HCT116 (cell line): Measurements from ENCODE around the gene ACP4. TPM values are rescaled to one million over a fixed set of nuclear protein-coding genes. Genes with fewer than 3 reads are reported as not detected.

ENCODE experiments used
- ATAC-seq: fragments of 200-7000 bp; cut with Tn5 transposase; 2 replicates; pipeline ENCODE4 v1.9.1; 2020; ENCODE audit warnings: mild to moderate bottlenecking, moderate library complexity
- BruUV-seq: library from RNA; stranded (reverse); fragments of 400-500 nt; replicated peaks from 2 replicates; lab custom pipeline; 2021; lab: Mats Ljungman, UMichigan
- CTCF ChIA-PET: fragments of 300-600 bp; sonication (Branson Sonifier 250); formaldehyde crosslinking; loops from one replicate; lab custom pipeline; 2021; ENCODE audit warnings: antibody characterized with exemption; lab: Charles Lee
- POLR2A ChIA-PET: fragments of 300-600, 350-600 bp; sonication (Branson Sonifier 250); formaldehyde crosslinking; loops from one replicate; lab custom pipeline; 2021; ENCODE audit warnings: antibody characterized with exemption; lab: Charles Lee
- RAD21 ChIA-PET, 2 experiments: fragments of 300-600 bp; sonication (Branson Sonifier 250); formaldehyde crosslinking; loops; one replicate each; lab custom pipeline; 2023; ENCODE audit warnings: low total read pairs in 2 of 2; ENCODE audit not compliant: uncharacterized antibody in 2 of 2, unreplicated experiment in 2 of 2, low non-redundant PET in 1 of 2; lab: Charles Lee
- DNase-seq: peaks from one replicate; pipeline ENCODE4 v3.0.0-alpha.2; 2010; ENCODE audit warnings: low read depth, low spot score
- H2AFZ ChIP-seq: fragments of 200-600 bp; shearing (Covaris generic), sonication (generic); 2 replicates; pipeline ENCODE4 v1.6.1; 2017; ENCODE audit warnings: low read depth, mixed run types, mixed read lengths, antibody characterized with exemption, low read length; ENCODE audit not compliant: poor library complexity, severe bottlenecking
- H3K27ac ChIP-seq: 2 replicates; pipeline ENCODE4 v1.5.1; 2012; ENCODE audit warnings: low read depth, low read length
- H3K27me3 ChIP-seq: fragments of 200-600 bp; sonication (generic); 2 replicates; pipeline ENCODE4 v1.6.1; 2016; ENCODE audit warnings: mixed run types, low read length, mixed read lengths; ENCODE audit not compliant: insufficient read depth
- H3K36me3 ChIP-seq, 2 experiments: fragments of 200-500 bp in 1 of 2; fragments of 200-600 bp in 1 of 2; sonication (Bioruptor generic) in 1 of 2; sonication (generic) in 1 of 2; 2 replicates each; pipeline versions ENCODE4 v1.5.1 to v1.6.1; 2014 to 2016; ENCODE audit warnings: low read length in 2 of 2, inconsistent platforms in 1 of 2, mixed read lengths in 1 of 2, mixed run types in 1 of 2; ENCODE audit not compliant: insufficient read depth in 2 of 2, control insufficient read depth in 1 of 2
- H3K4me1 ChIP-seq, 2 experiments: fragments of 200-600 bp in 1 of 2; sonication (generic) in 1 of 2; 2 replicates each; pipeline versions ENCODE4 v1.5.1 to v1.6.1; 2012 to 2017; ENCODE audit warnings: low read length in 2 of 2, inconsistent platforms in 1 of 2, mild to moderate bottlenecking in 1 of 2, mixed read lengths in 1 of 2, mixed run types in 1 of 2, moderate library complexity in 1 of 2; ENCODE audit not compliant: insufficient read depth in 2 of 2, control insufficient read depth in 1 of 2
- H3K4me2 ChIP-seq: fragments of 200-600 bp; sonication (generic); 2 replicates; pipeline ENCODE4 v1.6.1; 2017; ENCODE audit warnings: mixed run types, low read length, mixed read lengths
- H3K4me3 ChIP-seq, 2 experiments: fragments of 200-600 bp in 1 of 2; sonication (generic) in 1 of 2; replicated peaks in 1 of 2; 2 replicates each; pipeline ENCODE4 v1.5.1; 2011 to 2016; ENCODE audit warnings: low read length in 2 of 2, control low read depth in 1 of 2, low read depth in 1 of 2, mild to moderate bottlenecking in 1 of 2, mixed read lengths in 1 of 2, mixed run types in 1 of 2
- H3K79me2 ChIP-seq: fragments of 200-600 bp; sonication (generic); 2 replicates; pipeline ENCODE4 v1.6.1; 2017; ENCODE audit warnings: mild to moderate bottlenecking, mixed run types, low read length, moderate library complexity, mixed read lengths; ENCODE audit not compliant: insufficient read depth
- H3K9ac ChIP-seq: fragments of 200-600 bp; sonication (generic); 2 replicates; pipeline ENCODE4 v1.6.1; 2016; ENCODE audit warnings: low read length, mixed read lengths
- H3K9me2 ChIP-seq: fragments of 200-600 bp; sonication (generic), shearing (Covaris generic); 2 replicates; pipeline ENCODE4 v1.6.1; 2017; ENCODE audit warnings: mixed run types, mild to moderate bottlenecking, moderate library complexity; ENCODE audit not compliant: insufficient read depth
- H3K9me3 ChIP-seq, 2 experiments: fragments of 200-500 bp in 1 of 2; fragments of 200-600 bp in 1 of 2; sonication (Bioruptor generic) in 1 of 2; sonication (generic) in 1 of 2; 2 replicates each; pipeline ENCODE4 v1.6.1; 2014 to 2017; ENCODE audit warnings: low read length in 2 of 2, mixed read lengths in 2 of 2, inconsistent platforms in 1 of 2, low read depth in 1 of 2, mild to moderate bottlenecking in 1 of 2, mixed run types in 1 of 2, moderate library complexity in 1 of 2; ENCODE audit not compliant: control insufficient read depth in 1 of 2, insufficient read depth in 1 of 2
- H4K20me1 ChIP-seq: fragments of 200-600 bp; sonication (generic), shearing (Covaris generic); 2 replicates; pipeline ENCODE4 v1.6.1; 2017; ENCODE audit warnings: mixed run types, mild to moderate bottlenecking, moderate library complexity; ENCODE audit not compliant: insufficient read depth
- POLR2A ChIP-seq: IDR thresholded peaks from 2 replicates; pipeline ENCODE4 v1.7.0; 2011; ENCODE audit warnings: borderline replicate concordance; ENCODE audit not compliant: insufficient read depth, insufficient read length; ENCODE audit errors: extremely low read depth
- POLR2AphosphoS5 ChIP-seq: IDR thresholded peaks from 2 replicates; pipeline ENCODE4 v1.6.1; 2011; ENCODE audit warnings: mild to moderate bottlenecking, low read depth, low read length, moderate library complexity
- REST ChIP-seq: IDR thresholded peaks from 2 replicates; pipeline ENCODE4 v1.6.1; 2012; ENCODE audit warnings: low read depth
- intact Hi-C: fragments of 100-400 bp; cut with micrococcal nuclease; formaldehyde crosslinking; loops from 2 replicates; pipeline ENCODE4 v1.10.0; 2022
- total RNA-seq: library from RNA; stranded (reverse); gene quantifications from one replicate; pipeline ENCODE4 v1.2.1, GENCODE V29; 2021; ENCODE audit not compliant: unreplicated experiment

The ACP4 gene
- total RNA-seq, 1 experiment from 2014 or later = not detected

DNA sequence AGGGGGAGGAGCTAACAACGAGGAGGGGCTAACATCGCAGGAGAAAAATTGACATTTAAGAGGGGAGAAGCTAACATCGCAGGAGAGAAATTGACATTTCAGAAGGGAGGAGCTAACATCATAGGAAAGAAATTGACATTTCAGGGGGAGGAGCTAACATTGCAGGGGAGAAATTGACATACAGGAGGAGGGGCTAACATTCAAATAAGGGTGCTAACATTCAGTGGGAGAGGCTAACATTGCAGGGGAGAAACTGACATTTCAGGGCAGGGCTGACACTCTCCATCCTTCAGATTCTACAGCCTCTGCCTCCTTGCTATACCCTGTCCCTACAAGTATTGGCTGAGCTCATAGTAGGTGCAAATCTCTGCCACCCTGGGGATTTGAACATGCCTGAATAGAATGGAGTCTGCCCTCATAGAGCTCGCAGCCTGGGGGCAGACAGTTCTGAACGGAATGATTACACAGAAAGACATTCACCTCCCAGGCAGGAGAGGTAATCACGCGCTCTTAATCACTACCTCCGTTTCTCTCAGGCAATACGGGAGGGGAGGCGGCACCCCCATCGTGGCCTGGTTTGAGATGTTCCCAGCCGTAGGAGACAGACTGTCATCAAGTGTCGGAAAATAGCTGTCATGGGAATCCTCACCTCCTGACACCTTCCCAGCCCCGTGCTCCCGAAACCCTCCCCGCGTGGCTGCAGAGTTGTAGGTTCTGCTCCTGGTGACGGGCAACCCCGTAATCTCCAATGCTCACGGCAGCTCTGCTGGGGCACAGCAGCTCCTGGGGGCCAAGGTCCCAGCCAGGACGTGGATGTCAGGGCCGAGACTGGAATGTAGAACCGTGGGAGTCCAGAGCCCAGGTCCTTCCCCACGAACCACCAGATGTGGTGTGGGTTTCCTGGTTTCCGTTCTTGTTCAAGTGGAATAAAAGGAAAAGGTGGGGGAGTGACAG is 10.4 kb upstream of the ACP4 start:
- no peak overlapping the region for H3K4me2 ChIP-seq
- H3K27me3 ChIP-seq = peaks cover 14% of the 10 kb centered on the region; the same call in 1 of the 2 replicates
- H3K4me1 ChIP-seq = peaks cover 6 to 20% of the 10 kb centered on the region in 2 experiments; a peak in 3 of 4 replicates
- RAD21 ChIA-PET = interaction anchor here (0.6 to 1.1 kb wide), 3 partner anchors 55 to 61 kb away, joined by 3 to 4 read pairs (median 3); no protein-coding TSS in a partner anchor
- POLR2A ChIA-PET = no interaction called here
- H2AFZ ChIP-seq = no peak overlapping the region
- H3K9ac ChIP-seq = no peak overlapping the region
- H3K36me3 ChIP-seq = no peaks in the 10 kb centered on the region
- intact Hi-C loops = loop anchor here (5.0 kb wide), 1 partner anchor 57 kb away; the partner anchor contains the start of gene CLEC11A
- TF ChIP-seq POLR2A (no peak), REST (no peak), POLR2AphosphoS5 (no peak)
- H3K9me3 ChIP-seq = no peaks in the 10 kb centered on the region
- CTCF ChIA-PET = interaction anchor here (1.2 to 6.4 kb wide), 5 partner anchors 55 to 142 kb away, joined by 3 to 46 read pairs (median 4); no protein-coding TSS in a partner anchor
- BruUV-seq = no TSS peak
- DNase-seq = no peak
- no peaks in the 10 kb centered on the region for H4K20me1 ChIP-seq
- no peaks in the 10 kb centered on the region for H3K9me2 ChIP-seq
- ATAC-seq = no peak; the same call in 1 of the 2 replicates
- H3K4me3 ChIP-seq = no peak overlapping the region
- H3K27ac ChIP-seq = no peak overlapping the region
- H3K79me2 ChIP-seq = no peaks in the 10 kb centered on the region
